OCI-LY7 (cell line): ENCODE data around the gene KIAA1671. TPM values are rescaled to one million over a fixed set of nuclear protein-coding genes. Genes with fewer than 3 reads are reported as not detected.

ENCODE experiments used
- BruUV-seq: library from RNA; stranded (reverse); fragments of 400-500 nt; replicated peaks from 2 replicates; lab custom pipeline; 2021; lab: Mats Ljungman, UMichigan
- CTCF ChIA-PET: fragments of 300-600 bp; sonication (Branson Sonifier 250); formaldehyde crosslinking; loops from one replicate; lab custom pipeline; 2022; ENCODE audit warnings: antibody characterized with exemption; ENCODE audit not compliant: unreplicated experiment; lab: Charles Lee
- POLR2A ChIA-PET: fragments of 300-600 bp; sonication (Branson Sonifier 250); formaldehyde crosslinking; loops from one replicate; lab custom pipeline; 2022; ENCODE audit warnings: antibody characterized with exemption; lab: Charles Lee
- DNase-seq: peaks from one replicate; pipeline ENCODE4 v3.0.0-alpha.2; 2015; ENCODE audit warnings: low spot score
- H2AFZ ChIP-seq: fragments of 200-600 bp; sonication (generic), shearing (Covaris generic); 2 replicates; pipeline ENCODE4 v1.6.1; 2014; ENCODE audit warnings: mild to moderate bottlenecking, antibody characterized with exemption, low read length, moderate library complexity
- H3K27ac ChIP-seq: fragments of 200-600 bp; sonication (generic); 2 replicates; pipeline ENCODE4 v1.5.1; 2014; ENCODE audit warnings: mixed run types, low read depth, mild to moderate bottlenecking, moderate library complexity, low read length, inconsistent platforms; ENCODE audit not compliant: poor library complexity, severe bottlenecking
- H3K36me3 ChIP-seq: fragments of 200-600 bp; sonication (generic); 2 replicates; pipeline ENCODE4 v1.6.1; 2014; ENCODE audit warnings: mild to moderate bottlenecking, antibody characterized with exemption, low read length, moderate library complexity, mixed read lengths; ENCODE audit not compliant: insufficient read depth
- H3K4me1 ChIP-seq: fragments of 200-600 bp; sonication (generic); 2 replicates; pipeline ENCODE4 v1.5.1; 2014; ENCODE audit warnings: mild to moderate bottlenecking, low read length; ENCODE audit not compliant: insufficient read depth, poor library complexity, severe bottlenecking
- H3K4me2 ChIP-seq: fragments of 200-600 bp; sonication (generic); 2 replicates; pipeline ENCODE4 v1.6.1; 2014; ENCODE audit warnings: mild to moderate bottlenecking, low read length
- H3K4me3 ChIP-seq: fragments of 200-600 bp; sonication (generic); 2 replicates; pipeline ENCODE4 v1.5.1; 2014; ENCODE audit warnings: mild to moderate bottlenecking, low read depth, low read length; ENCODE audit not compliant: poor library complexity, severe bottlenecking
- H3K79me2 ChIP-seq: fragments of 200-600 bp; sonication (generic); 2 replicates; pipeline ENCODE4 v1.6.1; 2016; ENCODE audit warnings: low read depth, mild to moderate bottlenecking, low read length, moderate library complexity, mixed read lengths; ENCODE audit not compliant: insufficient read depth
- H3K9me2 ChIP-seq: fragments of 200-600 bp; sonication (generic); 2 replicates; pipeline ENCODE4 v1.6.1; 2016; ENCODE audit warnings: mild to moderate bottlenecking, low read length, mixed read lengths; ENCODE audit not compliant: insufficient read depth
- H3K9me3 ChIP-seq: fragments of 200-600 bp; sonication (generic); 2 replicates; pipeline ENCODE4 v1.6.1; 2014; ENCODE audit warnings: mild to moderate bottlenecking, mixed run types, low read length, mixed read lengths
- H4K20me1 ChIP-seq: fragments of 200-600 bp; sonication (generic); 2 replicates; pipeline ENCODE4 v1.6.1; 2014; ENCODE audit warnings: mild to moderate bottlenecking, antibody characterized with exemption, low read length, moderate library complexity, mixed read lengths; ENCODE audit not compliant: insufficient read depth
- EZH2phosphoT487 ChIP-seq: fragments of 200-600 bp; sonication (generic); IDR thresholded peaks from 2 replicates; pipeline ENCODE4 v1.6.1; 2018; ENCODE audit warnings: low read depth, borderline replicate concordance, mild to moderate bottlenecking, mixed run types, antibody characterized with exemption, low read length, moderate library complexity, mixed read lengths
- intact Hi-C: fragments of 100-400 bp; cut with micrococcal nuclease; formaldehyde crosslinking; loops from one replicate; pipeline ENCODE4 v1.10.0; 2022; ENCODE audit not compliant: unreplicated experiment
- total RNA-seq, 2 experiments: library from RNA; depleted of rRNA in 1 of 2; stranded (reverse); fragments of >200 nt in 1 of 2; shearing (Covaris generic) in 1 of 2; gene quantifications; 2 replicates each; pipeline ENCODE4 v1.2.3, GENCODE V29; 2014 to 2022
- TF ChIP-seq, protein P1 (sequence below): fragments of 200-600 bp; sonication (generic); conservative IDR thresholded peaks from 2 replicates; pipeline ENCODE4 v1.5.1; 2014; ENCODE audit warnings: mild to moderate bottlenecking, antibody characterized with exemption, low read length, moderate library complexity, mixed read lengths

KIAA1671 gene
- total RNA-seq, 2 experiments from 2014 or later: not detected

DNA sequence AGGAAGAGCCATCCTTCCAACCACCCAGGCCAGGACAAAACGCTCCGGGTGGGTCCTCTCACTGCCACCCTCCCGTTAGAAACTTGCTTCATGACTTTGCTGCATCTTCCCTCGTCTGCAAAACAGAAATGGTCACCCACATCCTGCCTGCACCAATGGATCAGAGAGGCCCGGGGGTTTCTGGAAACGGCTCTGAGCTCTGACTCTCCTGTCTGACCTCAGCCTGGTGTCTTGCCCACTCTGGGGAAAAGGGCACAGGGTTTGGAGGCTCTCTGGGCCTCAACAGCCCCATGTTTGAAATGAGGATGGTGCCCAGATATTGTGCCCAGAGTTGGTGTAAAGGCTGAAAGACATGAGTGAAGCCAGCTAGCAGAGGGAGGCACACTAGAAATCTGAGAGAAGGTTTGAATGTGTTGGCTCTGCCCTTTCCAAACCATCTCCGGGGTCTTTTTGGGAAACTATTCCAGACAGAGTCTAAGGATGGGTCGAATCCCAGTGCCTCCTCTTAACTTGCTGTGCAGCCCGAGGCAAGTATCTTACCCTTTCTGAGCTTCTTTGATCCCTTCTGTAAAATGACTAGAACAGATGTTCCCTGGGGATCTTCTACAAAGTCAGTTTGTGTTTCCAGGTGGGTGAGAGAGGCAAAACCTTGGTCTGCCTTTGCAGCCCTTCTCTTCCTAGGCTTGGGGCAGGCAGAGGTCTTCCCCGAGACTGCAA lies 249.2 kb downstream of the KIAA1671 start:
- CTCF ChIA-PET: no interaction called here
- Histone ChIP-seq H3K4me1 (no peaks in the 10 kb centered on the region), H3K4me2 (no peak overlapping the region), H3K4me3 (no peak overlapping the region), H2AFZ (no peak overlapping the region), H3K79me2 (no peaks in the 10 kb centered on the region), H3K9me2 (no peaks in the 10 kb centered on the region), H3K27ac (no peak overlapping the region), H4K20me1 (no peaks in the 10 kb centered on the region), H3K36me3 (no peaks in the 10 kb centered on the region), H3K9me3 (no peaks in the 10 kb centered on the region)
- intact Hi-C loops: loop anchor here (1.0 kb wide), 1 partner anchor 133 kb away; no protein-coding TSS in a partner anchor
- DNase-seq: no peak
- POLR2A ChIA-PET: interaction anchor here (1.3 kb wide), 1 partner anchor 132 kb away, joined by 3 read pairs; no protein-coding TSS in a partner anchor
- no TSS peak for BruUV-seq
- no peak for TF ChIP-seq EZH2phosphoT487
- TF ChIP-seq, protein P1, sequence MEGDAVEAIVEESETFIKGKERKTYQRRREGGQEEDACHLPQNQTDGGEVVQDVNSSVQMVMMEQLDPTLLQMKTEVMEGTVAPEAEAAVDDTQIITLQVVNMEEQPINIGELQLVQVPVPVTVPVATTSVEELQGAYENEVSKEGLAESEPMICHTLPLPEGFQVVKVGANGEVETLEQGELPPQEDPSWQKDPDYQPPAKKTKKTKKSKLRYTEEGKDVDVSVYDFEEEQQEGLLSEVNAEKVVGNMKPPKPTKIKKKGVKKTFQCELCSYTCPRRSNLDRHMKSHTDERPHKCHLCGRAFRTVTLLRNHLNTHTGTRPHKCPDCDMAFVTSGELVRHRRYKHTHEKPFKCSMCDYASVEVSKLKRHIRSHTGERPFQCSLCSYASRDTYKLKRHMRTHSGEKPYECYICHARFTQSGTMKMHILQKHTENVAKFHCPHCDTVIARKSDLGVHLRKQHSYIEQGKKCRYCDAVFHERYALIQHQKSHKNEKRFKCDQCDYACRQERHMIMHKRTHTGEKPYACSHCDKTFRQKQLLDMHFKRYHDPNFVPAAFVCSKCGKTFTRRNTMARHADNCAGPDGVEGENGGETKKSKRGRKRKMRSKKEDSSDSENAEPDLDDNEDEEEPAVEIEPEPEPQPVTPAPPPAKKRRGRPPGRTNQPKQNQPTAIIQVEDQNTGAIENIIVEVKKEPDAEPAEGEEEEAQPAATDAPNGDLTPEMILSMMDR: no peak

GRCh38 chr22:25202290-25202921 lies 249.9 kb downstream of the KIAA1671 start:
- Histone ChIP-seq H4K20me1 (no peaks in the 10 kb centered on the region), H3K27ac (no peak overlapping the region), H3K9me3 (no peaks in the 10 kb centered on the region), H3K4me2 (no peak overlapping the region), H3K4me3 (no peak overlapping the region), H3K36me3 (no peaks in the 10 kb centered on the region), H3K4me1 (no peaks in the 10 kb centered on the region), H3K9me2 (no peaks in the 10 kb centered on the region), H3K79me2 (no peaks in the 10 kb centered on the region), H2AFZ (no peak overlapping the region)
- DNase-seq: peak; percentile 56
- CTCF ChIA-PET: no interaction called here
- no TSS peak for BruUV-seq
- POLR2A ChIA-PET: interaction anchor here (1.3 kb wide), 1 partner anchor 131 kb away, joined by 3 read pairs; no protein-coding TSS in a partner anchor
- intact Hi-C loops: loop anchor here (1.0 kb wide), 1 partner anchor 132 kb away; no protein-coding TSS in a partner anchor
- TF ChIP-seq EZH2phosphoT487: no peak
- TF ChIP-seq, protein P1: peak; percentile 92
